Peyer's patch (tissue), 4 donors: ENCODE measurements around the gene TGFA. TPM values are rescaled to one million over a fixed set of nuclear protein-coding genes. Genes with fewer than 3 reads are reported as not detected.

Experiments used
- DNase-seq, 3 donors: peaks; one replicate each; pipeline ENCODE4 v3.0.0-alpha.2; 2017 to 2019
- H3K27ac ChIP-seq, 4 donors: fragments of 200-600 bp; sonication (generic); one replicate each; pipeline ENCODE4 v1.5.1; 2016 to 2019
- H3K27me3 ChIP-seq, 2 donors: fragments of 200-600 bp; sonication (generic); one replicate each; pipeline ENCODE4 v1.5.1; 2019
- H3K36me3 ChIP-seq, 3 donors: fragments of 200-600 bp; sonication (generic); one replicate each; pipeline ENCODE4 v1.5.1; 2016 to 2019
- H3K4me1 ChIP-seq, 4 donors: fragments of 200-600 bp; sonication (generic); one replicate each; pipeline ENCODE4 v1.5.1; 2016 to 2019
- H3K4me3 ChIP-seq, 4 donors: fragments of 200-600 bp; sonication (generic); 1 replicate in 3 of 4; 2 replicates in 1 of 4; pipeline ENCODE4 v1.5.1; 2016 to 2019; ENCODE audit warnings: mild to moderate bottlenecking in 1 of 4
- H3K9me3 ChIP-seq, 4 donors: fragments of 200-600 bp; sonication (generic); one replicate each; pipeline ENCODE4 v1.5.1; 2016 to 2019; ENCODE audit warnings: mild to moderate bottlenecking in 1 of 4
- CTCF ChIP-seq, 6 experiments: fragments of 450-650 bp in 4 of 6; fragments of 200-600 bp in 2 of 6; sonication (generic) in 1 of 6; IDR thresholded peaks; one replicate each; pipeline ENCODE4 v1.5.1; 2017 to 2019; ENCODE audit warnings: antibody characterized with exemption in 6 of 6, mild to moderate bottlenecking in 3 of 6, moderate library complexity in 1 of 6
- POLR2A ChIP-seq, 2 donors: fragments of 450-650 bp; IDR thresholded peaks; one replicate each; pipeline ENCODE4 v1.5.1; 2017; ENCODE audit warnings: antibody characterized with exemption in 2 of 2, mild to moderate bottlenecking in 2 of 2, moderate library complexity in 2 of 2
- total RNA-seq, 4 donors: library from RNA; depleted of rRNA; stranded (reverse); fragments of >200 nt; gene quantifications; one replicate each; pipeline ENCODE4 v1.1.0, GENCODE V29; 2016

TGFA gene
- total RNA-seq, 4 donors from 2014 or later: 2.5 to 51.6 (median 37.9) TPM

DNA sequence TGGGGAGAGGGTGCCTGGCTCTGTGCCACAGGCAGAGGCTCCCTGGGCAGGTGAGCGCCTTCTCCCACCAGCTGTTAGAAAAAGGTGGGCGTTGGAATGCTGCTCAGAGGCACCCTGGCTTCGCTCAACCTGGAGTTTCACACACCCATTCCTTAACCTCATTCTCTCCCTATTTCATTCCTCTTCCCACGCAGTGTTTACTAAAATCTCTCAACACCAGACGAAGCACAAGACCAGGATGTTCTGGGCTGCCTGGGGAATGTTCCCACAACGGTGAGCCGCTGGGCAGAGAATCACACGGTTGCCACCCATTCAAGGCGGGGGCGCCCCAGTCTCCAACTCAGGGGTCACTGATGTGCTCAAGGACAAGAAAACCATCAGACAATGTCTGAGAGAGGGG is 64.5 kb downstream of the TGFA start:
- H3K9me3 ChIP-seq: no peaks in the 10 kb centered on the region
- H3K4me1 ChIP-seq: no peaks in the 10 kb centered on the region
- H3K36me3 ChIP-seq: no peaks in the 10 kb centered on the region
- H3K27ac ChIP-seq: no peak overlapping the region
- no peak for DNase-seq
- TF ChIP-seq CTCF (IDR thresholded peaks at IDR 0.05) (no peak), POLR2A (IDR thresholded peaks at IDR 0.05) (no peak)
- no peak overlapping the region for H3K4me3 ChIP-seq
- no peaks in the 10 kb centered on the region for H3K27me3 ChIP-seq

- no peak for DNase-seq
- Histone ChIP-seq H3K4me1 (no peaks in the 10 kb centered on the region), H3K9me3 (no peaks in the 10 kb centered on the region), H3K4me3 (no peak overlapping the region), H3K36me3 (no peaks in the 10 kb centered on the region), H3K27me3 (no peaks in the 10 kb centered on the region), H3K27ac (no peak overlapping the region)
- no peak for TF ChIP-seq CTCF (IDR thresholded peaks at IDR 0.05)
- no peak for TF ChIP-seq POLR2A (IDR thresholded peaks at IDR 0.05)
Observed at GRCh38 chr2:70484086-70484485, 69.5 kb downstream of the TGFA start.

DNA sequence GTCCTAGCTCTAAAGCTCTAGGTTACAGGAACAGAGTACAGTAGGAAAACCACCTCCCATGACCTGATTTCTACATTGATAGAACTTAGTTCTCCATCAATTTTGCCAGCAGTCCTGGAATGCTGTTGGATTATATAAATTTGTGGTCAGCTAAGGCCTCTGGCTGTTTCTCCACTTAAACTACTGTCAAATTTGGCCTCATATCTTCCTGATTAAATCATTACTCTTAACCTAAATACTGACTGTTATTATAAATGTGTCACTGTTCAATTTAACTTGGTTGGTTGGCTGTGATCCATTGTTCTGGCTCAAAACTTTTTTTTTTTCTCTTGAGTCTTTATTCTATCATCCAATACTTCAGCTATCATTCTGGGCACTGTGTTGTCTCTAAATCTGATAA is 71.2 kb downstream of the TGFA start:
- Histone ChIP-seq H3K36me3 (no peaks in the 10 kb centered on the region), H3K9me3 (no peaks in the 10 kb centered on the region), H3K27me3 (no peaks in the 10 kb centered on the region), H3K4me3 (no peak overlapping the region), H3K4me1 (peaks cover 0 to 6% (median 0%) of the 10 kb centered on the region in 4 donors), H3K27ac (no peak overlapping the region)
- no peak for TF ChIP-seq CTCF (IDR thresholded peaks at IDR 0.05)
- TF ChIP-seq POLR2A (IDR thresholded peaks at IDR 0.05): no peak
- no peak for DNase-seq

- Histone ChIP-seq H3K4me1 (peaks cover 0 to 6% (median 0%) of the 10 kb centered on the region in 4 donors), H3K9me3 (no peaks in the 10 kb centered on the region), H3K4me3 (no peak overlapping the region), H3K27me3 (no peaks in the 10 kb centered on the region), H3K27ac (no peak overlapping the region), H3K36me3 (no peaks in the 10 kb centered on the region)
- no peak for TF ChIP-seq CTCF (IDR thresholded peaks at IDR 0.05)
- DNase-seq: no peak
Observed at GRCh38 chr2:70480468-70480867, 73.2 kb downstream of the TGFA start.

DNA sequence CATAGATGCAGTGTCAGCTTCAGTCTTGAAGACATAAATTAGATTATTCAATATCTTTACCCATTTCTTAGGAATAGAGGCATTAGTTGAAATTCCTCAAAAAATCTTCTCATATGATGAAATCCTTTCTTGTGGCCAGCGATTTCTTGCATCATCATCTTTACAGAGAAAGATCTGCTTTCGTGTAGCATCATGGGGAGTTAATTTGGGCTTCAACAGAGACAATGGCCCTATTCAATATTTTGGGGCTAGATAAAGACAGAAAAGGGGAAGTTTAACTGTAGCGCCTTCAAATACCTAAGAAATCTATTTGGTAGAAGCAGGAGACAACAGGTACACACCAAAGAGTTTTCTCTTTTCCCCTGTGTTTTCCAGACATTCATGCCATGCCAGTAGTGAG is 73.8 kb downstream of the TGFA start:
- Histone ChIP-seq H3K27ac (no peak overlapping the region), H3K36me3 (no peaks in the 10 kb centered on the region), H3K9me3 (no peaks in the 10 kb centered on the region), H3K4me1 (peaks cover 0 to 6% (median 0%) of the 10 kb centered on the region in 4 donors), H3K27me3 (no peaks in the 10 kb centered on the region), H3K4me3 (no peak overlapping the region)
- no peak for TF ChIP-seq POLR2A (IDR thresholded peaks at IDR 0.05)
- no peak for TF ChIP-seq CTCF (IDR thresholded peaks at IDR 0.05)
- no peak for DNase-seq

- Histone ChIP-seq H3K36me3 (no peaks in the 10 kb centered on the region), H3K4me3 (no peak overlapping the region), H3K27me3 (no peaks in the 10 kb centered on the region), H3K4me1 (peaks cover 0 to 6% (median 0%) of the 10 kb centered on the region in 4 donors), H3K27ac (no peak overlapping the region), H3K9me3 (no peaks in the 10 kb centered on the region)
- no peak for DNase-seq
- TF ChIP-seq CTCF (IDR thresholded peaks at IDR 0.05): no peak
- TF ChIP-seq POLR2A (IDR thresholded peaks at IDR 0.05): no peak
Observed at GRCh38 chr2:70477441-70477844, 76.2 kb downstream of the TGFA start.
